Brain microvascular endothelial cell (primary cell): Measurements from ENCODE around the gene SLC29A3.

ENCODE experiments used
- DNase-seq: peaks from one replicate; pipeline ENCODE4 v3.0.0-alpha.2; 2020
- H3K27ac ChIP-seq: fragments of 250-450 bp; sonication (Bioruptor Pico); 2 replicates; pipeline ENCODE4 v1.5.1; 2020; ENCODE audit warnings: mild to moderate bottlenecking, moderate library complexity
- H3K27me3 ChIP-seq: fragments of 250-450 bp; sonication (Bioruptor Pico); replicated peaks from 2 replicates; pipeline ENCODE4 v1.5.1; 2020; ENCODE audit warnings: mild to moderate bottlenecking
- H3K36me3 ChIP-seq: fragments of 250-450 bp; sonication (Bioruptor Pico); replicated peaks from 2 replicates; pipeline ENCODE4 v1.5.1; 2020; ENCODE audit warnings: mild to moderate bottlenecking
- H3K4me3 ChIP-seq: 2 replicates; pipeline ENCODE4 v1.5.1; 2011; ENCODE audit warnings: low read depth, mild to moderate bottlenecking, control low read depth, low read length, moderate library complexity
- in situ Hi-C: cut with HindIII; loops from 2 replicates; pipeline ENCODE4 v1.10.0; 2017; ENCODE audit warnings: low sequenced_read_pairs, low pct_ligation_motif_present
- TF ChIP-seq, protein P1 (sequence below): IDR thresholded peaks from 2 replicates; pipeline ENCODE4 v1.5.1; 2011; ENCODE audit warnings: low read depth, mild to moderate bottlenecking, moderate library complexity, low read length, control low read depth, inconsistent platforms; ENCODE audit errors: missing control alignments

Gene SLC29A3

GRCh38 chr10:71394926-71395562 is 76.0 kb downstream of the SLC29A3 start:
- DNase-seq = no peak
- no peak overlapping the region for H3K4me3 ChIP-seq
- H3K36me3 ChIP-seq = no peaks in the 10 kb centered on the region
- TF ChIP-seq, protein P1, sequence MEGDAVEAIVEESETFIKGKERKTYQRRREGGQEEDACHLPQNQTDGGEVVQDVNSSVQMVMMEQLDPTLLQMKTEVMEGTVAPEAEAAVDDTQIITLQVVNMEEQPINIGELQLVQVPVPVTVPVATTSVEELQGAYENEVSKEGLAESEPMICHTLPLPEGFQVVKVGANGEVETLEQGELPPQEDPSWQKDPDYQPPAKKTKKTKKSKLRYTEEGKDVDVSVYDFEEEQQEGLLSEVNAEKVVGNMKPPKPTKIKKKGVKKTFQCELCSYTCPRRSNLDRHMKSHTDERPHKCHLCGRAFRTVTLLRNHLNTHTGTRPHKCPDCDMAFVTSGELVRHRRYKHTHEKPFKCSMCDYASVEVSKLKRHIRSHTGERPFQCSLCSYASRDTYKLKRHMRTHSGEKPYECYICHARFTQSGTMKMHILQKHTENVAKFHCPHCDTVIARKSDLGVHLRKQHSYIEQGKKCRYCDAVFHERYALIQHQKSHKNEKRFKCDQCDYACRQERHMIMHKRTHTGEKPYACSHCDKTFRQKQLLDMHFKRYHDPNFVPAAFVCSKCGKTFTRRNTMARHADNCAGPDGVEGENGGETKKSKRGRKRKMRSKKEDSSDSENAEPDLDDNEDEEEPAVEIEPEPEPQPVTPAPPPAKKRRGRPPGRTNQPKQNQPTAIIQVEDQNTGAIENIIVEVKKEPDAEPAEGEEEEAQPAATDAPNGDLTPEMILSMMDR = no peak
- H3K27ac ChIP-seq = no peak overlapping the region
- peaks cover 71% of the 10 kb centered on the region for H3K27me3 ChIP-seq
- in situ Hi-C loops = no loop called here

- H3K36me3 ChIP-seq = no peaks in the 10 kb centered on the region
- in situ Hi-C loops = no loop called here
- H3K27ac ChIP-seq = no peak overlapping the region
- no peak for DNase-seq
- TF ChIP-seq, protein P1 = peak; percentile 28
- peaks cover 70% of the 10 kb centered on the region for H3K27me3 ChIP-seq
- H3K4me3 ChIP-seq = no peak overlapping the region
These were observed 76.6 kb downstream of the SLC29A3 start for GRCh38 chr10:71395621-71396020.

DNA sequence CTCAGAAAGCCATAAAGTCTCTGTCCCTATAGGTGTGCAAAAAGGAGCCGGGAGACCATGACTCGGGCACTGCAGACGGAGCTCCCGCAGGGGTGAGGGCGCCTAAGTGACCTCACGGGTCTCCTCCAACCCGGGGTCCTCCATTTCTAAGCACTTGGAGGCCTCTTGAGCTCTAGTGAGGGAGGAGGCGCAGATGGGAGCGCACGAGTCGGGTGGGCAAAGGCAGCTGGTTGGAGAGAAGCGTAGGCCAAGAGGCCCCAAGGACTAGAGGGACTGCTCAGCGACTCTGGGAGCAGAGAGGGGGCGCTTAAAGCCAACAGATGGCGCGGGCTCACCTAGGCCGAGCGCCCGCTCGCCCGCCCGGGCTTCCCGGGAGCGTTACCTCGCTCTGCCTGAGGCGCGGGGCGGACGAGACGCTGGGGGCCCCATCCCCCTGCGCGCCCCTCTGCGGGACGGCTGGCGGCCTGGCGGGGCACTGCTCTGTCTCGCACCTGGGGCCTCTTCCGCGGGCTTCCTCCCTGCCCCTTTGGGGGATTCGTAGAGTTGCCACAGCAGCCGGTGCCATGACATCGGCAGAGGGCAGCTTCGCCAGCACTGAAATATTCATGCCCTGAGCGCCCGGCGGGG is 77.1 kb downstream of the SLC29A3 start:
- TF ChIP-seq, protein P1 = peak; percentile 53
- Histone ChIP-seq H3K36me3 (no peaks in the 10 kb centered on the region), H3K27me3 (peaks cover 69% of the 10 kb centered on the region), H3K27ac (no peak overlapping the region), H3K4me3 (no peak overlapping the region)
- in situ Hi-C loops = no loop called here
- DNase-seq = no peak

GRCh38 chr10:71396711-71397295 is 77.7 kb downstream of the SLC29A3 start, which contains the start of gene CDH23:
Gene CDH23 (plus strand): TSS chr10:71396920. CDS start chr10:71439832, 42,912 bp downstream.
- peaks cover 64% of the 10 kb centered on the region for H3K27me3 ChIP-seq
- TF ChIP-seq, protein P1 = no peak
- H3K4me3 ChIP-seq = no peak within 1 kb of the TSS
- H3K36me3 ChIP-seq = no peaks in the 10 kb centered on the region
- DNase-seq = no peak
- H3K27ac ChIP-seq = no peak within 1 kb of the TSS
- in situ Hi-C loops = no loop called here

GRCh38 chr10:71397296-71398212 is 78.5 kb downstream of the SLC29A3 start:
- no peak overlapping the region for H3K27ac ChIP-seq
- H3K4me3 ChIP-seq = no peak overlapping the region
- H3K27me3 ChIP-seq = peaks cover 61% of the 10 kb centered on the region
- no peaks in the 10 kb centered on the region for H3K36me3 ChIP-seq
- TF ChIP-seq, protein P1 = no peak
- in situ Hi-C loops = no loop called here
- DNase-seq = no peak
